ENCODE measurements around the gene RNF144A.
"Not testable (repeated sequence)": the region's sequence is repeated elsewhere in the genome, so short reads cannot be mapped to it uniquely, and the experiment has no call there.

RNF144A gene

DNA sequence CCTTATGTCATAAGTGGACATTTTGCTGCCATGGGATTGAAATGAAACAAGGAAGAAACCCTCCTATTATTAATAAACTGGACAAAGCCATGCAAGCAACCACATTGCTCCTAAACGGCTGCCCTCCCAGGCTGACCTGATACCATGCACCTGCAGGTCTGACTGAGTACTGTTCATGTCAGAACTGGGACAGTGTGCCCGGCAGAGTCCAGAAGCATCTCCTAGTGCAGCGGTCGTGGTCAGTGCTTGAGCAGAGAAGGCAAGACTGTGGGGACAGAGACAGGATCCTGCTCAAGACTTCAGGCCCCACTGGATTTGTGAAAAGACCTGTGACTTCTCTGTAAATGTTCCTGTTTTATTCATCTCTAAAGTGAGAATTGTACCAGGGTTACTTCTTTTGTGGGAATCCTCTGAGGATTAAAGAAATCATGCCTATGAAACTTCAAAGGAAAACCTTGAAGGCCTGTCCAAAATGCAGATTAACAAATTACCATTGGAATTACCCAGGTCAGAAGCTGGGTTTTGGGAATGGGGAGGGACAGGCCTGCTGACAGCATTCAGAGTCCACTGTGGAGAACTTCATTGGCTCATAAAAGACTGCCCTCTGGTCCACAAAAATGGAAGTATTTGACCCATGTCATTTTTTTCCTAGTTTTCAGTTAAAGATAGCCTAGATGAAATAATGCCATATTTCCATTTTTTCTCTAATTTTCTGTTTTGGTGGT is 13.9 kb downstream of the RNF144A start:
- DNase-seq: no peak

DNA sequence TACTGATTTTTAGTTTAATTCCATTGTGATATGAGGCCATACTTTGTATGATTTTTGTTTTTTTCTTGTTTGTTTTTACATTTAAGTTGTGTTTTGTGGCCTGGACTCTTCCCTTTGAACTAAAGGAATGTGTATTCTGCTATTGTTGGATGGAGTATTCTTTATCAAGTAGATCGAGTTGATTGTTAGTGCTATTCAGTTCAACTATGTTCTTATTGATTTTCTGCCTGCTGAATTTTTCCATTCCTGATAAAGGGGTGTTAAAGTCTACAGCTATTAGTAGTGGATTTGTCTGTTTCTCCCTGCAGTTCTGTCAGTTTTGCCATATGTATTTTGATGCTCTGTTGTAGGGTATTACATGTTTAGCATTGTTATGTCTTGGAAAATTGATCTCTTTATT is 14.5 kb downstream of the RNF144A start:
- no peak for DNase-seq

DNA sequence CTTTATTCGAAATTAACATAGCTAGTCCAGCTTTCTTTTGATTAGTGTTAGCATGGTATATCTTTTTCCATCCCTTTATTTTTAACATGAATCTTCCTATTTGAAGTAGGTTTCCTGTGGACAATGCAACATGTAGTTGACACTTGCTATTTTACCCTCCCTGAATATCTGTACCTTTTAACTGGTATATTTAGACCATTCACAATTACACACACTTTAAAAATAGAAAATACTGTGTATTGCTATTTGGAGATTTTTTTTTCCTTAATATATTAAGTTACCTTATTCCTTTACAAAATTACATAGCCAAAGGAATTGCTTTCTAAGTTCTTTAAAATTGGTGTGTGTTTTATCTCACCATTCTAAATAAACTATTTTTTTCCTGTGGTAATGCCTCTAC is 15.0 kb downstream of the RNF144A start:
- DNase-seq: no peak

DNA sequence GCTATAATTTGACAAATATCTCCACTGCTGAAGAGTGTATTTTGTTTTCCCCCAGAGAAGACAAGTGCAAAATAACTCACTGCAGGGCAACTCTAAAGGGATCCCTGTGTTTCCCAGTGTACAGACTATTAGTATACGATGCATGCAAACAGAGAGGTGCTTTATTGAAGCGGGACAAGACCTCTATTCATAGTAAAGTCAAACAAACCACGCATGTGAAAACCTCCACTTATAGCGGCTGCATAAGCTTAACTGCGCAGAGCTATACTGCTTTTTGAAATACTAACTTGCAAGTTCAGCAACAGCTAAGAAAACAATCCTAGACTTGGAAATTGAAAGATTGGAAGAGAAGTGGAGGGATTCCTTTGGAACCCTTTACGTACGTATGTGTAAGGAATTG is 15.6 kb downstream of the RNF144A start:
- no peak for DNase-seq

DNA sequence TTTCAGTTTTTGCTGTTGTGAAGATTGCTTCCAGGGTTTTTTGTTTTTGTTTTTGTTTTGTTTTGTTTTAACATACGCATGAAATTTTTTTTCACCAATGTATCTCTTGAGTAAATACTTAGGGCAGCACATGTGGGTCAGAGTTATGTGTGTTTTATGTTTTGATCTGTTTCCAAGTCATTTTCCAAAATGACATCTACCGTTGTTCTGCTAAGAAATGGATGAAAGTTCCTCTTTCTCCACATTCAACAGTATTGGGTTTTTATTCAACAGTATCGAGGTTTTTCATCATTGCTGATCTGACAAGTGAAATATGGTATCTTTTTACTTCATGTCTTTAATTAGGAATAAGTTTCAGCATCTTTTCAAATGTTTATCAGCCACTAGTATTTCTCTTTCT is 16.7 kb downstream of the RNF144A start:
- DNase-seq: no peak

DNA sequence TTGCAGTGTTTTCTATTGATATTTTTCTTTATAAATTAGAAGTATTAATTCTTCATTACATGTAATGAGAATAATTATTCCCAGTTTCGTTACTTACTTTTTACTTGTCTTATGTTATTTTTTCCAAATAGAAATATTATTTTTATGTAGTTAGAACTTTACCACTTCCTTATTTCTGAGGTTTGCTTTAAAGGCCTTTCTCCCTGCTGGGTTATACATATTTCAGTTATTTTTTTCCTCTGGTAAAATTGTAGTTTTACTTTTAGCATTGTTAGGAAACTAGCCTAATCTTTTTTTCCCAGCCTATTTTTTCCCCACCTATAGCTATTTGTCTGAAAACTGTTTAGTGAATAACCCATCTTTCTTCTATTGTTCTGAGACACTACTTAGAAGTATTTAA is 17.1 kb downstream of the RNF144A start:
- DNase-seq: no peak

DNA sequence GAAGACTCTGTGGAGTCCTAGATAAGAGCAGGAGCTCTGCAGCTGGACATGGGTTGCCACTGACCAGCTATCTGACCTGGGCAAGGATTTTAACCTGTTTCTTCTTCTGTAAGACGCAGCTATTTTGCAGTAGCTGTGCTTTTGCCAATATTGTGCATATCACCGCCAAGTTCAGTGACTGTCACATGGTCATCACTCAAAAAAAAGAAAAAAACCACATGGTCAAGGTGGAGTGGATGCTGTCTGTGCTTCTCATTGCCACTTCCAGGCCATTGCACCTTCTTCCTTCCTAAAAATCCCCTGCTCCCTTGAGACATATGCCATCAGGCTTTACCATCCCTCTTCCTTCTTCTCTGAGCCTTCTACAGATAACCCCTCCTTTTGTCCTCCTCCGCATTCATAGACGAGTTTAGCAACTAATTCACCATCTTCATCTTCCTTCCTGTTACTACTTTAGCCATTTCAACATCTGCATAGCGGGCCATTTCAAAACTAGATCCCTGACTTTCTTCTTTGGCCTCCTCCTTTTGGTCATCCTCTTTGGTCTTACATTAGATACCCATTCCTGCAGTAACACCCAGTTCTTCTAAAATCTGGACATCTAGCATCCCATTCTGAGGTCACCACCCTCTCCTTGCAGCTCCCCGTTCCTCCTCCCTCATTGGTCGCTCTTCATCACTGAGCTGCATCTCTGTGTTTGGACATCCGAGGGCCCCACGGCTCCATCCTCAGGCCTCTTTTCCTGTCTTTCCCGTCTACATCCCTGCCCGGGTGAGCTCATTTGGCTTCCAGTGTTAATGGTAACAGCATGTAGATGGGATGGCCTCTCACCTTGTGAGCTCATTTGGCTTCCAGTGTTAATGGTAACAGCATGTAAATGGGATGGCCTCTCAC is 17.8 kb downstream of the RNF144A start:
- DNase-seq: no peak

DNA sequence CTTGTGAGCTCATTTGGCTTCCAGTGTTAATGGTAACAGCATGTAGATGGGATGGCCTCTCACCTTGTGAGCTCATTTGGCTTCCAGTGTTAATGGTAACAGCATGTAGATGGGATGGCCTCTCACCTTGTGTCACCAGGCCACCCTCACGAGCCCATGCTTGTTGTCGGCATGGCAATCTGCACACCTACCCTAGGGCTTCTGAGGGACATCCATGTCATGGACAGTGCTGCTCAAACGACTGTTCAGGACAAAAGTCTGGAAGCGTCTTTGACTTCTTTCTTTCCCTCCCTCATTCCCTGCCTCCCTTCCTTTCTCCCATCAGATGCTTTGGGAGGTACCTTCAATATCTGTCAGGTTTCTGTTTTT is 18.4 kb downstream of the RNF144A start:
- DNase-seq: not testable (repeated sequence)

DNA sequence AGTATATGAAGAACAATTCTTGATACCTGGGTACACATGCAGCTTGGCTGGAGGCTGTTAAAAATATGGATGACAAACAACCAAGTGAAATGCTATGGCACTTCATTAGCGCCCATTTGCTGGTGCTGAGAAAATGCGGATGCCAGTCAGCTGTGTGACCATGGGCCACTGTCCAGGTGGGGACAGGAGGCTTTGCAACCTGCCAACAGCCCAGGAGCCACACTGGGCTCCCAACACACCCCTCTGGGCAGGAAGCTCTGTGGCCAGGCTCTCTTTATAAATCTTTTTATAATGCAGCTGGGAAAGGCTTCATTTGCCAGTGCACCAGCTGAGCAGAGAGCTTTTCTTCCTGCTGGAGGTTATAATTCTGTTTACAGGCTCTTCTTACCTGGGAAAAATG is 19.9 kb downstream of the RNF144A start:
- no peak for DNase-seq

DNA sequence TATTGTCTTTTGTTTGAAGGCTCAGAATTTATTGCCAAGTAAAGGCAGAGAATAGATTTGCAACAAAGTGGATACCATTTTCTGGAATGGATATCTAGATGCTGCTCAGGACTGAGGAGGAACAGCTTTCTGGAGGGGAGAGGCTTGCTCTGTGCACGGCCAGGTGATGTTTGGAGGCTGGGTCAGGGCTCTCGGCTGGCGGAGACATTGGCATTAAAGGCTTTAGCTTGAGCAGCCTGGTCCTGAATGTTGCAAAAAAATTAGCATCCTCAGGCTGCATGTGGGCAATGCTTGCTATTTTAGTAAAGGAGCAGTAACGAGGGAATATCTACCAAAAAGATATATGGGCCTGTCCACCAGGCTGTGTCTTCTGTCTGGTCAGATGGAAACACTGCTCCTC is 20.4 kb downstream of the RNF144A start:
- no peak for DNase-seq

DNA sequence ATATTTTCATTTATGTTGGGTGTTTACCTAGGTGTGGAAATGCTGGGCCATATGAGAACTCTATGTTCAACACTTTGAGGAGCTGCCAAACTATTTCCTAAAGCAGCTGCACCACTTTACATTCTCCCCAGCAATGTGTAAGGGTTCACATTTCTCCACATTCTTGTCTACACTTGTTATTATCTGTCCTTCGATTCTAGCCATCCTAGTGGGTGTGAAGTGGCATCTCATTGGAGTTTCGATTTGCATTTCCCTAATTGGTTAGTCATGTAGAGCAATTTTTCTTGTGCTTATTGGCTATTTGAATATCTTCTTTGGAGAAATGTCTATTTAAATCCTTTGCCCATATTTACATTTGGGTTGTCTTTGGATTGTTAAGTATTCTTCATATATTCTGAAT is 21.9 kb downstream of the RNF144A start:
- no peak for DNase-seq

DNA sequence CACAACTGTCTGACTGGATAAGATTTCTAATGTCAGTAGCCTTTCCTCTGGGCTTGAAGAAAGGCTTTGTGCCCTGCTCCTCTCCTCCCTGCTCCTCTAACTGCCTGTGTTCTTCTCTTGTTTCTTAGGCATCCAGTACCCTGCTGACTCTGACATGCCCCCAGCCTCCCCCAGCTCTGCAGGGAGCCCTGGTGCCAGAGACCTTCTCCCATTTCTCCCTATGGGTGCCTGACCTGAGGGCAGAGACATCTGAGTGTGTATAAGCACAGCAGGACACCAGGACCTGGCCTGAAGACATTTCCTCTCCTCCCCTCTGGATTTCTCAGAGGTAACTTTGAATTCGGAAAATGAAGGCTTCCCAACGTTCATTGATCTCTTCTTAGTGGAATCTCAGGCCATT is 23.6 kb downstream of the RNF144A start:
- no peak for DNase-seq

DNA sequence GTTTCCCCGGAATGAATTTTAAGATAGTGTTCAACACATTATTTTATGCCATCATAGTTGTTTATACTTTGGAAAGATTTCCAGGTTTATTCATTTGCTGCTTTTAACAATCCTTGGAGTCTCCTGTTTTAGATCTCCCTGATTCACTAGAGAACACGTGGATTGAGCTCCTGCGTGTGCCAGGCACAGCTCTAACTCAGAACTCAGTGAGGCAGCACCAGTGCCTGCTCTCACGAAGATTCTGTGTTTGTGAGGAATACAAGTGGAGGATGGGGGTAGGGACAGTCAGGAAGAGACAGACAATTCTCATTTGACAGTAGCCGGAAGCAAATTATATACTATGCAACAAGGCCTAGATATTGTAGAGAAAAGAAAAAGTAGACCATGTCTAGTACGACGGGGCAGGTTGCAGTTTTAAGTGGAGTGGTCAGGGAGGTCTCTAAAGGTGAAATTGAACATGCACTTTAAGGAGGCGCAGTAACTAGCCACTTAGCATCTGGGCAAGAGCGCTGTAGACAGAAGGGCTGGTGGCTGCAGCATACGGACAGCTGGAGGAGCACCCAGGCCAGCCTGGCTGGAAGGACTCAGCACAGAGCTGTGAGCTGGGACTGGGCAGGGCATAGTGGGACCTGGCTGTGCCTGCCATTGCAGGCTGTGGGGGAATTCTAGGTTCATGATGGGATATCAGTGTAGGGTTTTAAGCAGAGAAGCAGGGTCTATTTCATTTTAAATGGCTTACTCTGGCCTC is 24.3 kb downstream of the RNF144A start:
- DNase-seq: no peak

DNA sequence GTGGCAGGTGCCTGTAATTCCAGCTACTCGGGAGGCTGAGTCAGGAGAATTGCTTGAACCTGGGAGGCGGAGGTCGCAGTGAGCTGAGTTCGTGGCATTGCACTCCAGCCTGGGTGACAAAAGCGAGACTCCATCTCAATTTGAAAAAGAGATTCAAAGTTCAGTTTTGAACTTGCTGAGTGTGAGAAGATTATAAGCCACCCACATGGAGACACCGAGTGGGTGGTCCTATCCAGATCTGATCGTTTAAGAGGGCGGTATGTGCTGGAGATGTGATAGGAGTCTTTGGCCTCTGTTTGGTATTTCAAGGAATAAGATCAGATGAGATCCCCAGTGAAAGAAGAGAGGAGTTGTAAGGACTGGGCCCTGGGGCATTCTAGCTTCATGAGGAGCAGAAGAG is 25.6 kb downstream of the RNF144A start:
- DNase-seq: no peak

DNA sequence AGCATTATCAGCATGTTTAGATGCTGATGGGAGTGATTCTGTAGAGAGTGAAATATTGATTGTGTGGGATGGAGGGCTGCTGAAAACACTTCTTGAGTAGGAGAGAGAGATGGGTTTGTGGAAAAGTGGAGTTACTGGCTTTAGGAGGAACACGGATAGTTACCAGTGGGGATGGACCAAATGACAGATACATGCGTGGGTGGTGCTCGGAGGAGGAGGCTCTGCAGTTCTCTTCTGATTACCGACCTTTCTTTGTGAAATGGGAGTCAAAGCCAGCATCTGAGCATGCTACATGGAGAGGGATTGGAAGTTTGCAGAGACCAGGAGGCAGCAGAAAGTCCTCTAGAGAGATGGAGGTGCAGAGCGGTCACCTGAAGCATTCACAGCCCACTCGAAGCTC is 26.3 kb downstream of the RNF144A start:
- no peak for DNase-seq

DNA sequence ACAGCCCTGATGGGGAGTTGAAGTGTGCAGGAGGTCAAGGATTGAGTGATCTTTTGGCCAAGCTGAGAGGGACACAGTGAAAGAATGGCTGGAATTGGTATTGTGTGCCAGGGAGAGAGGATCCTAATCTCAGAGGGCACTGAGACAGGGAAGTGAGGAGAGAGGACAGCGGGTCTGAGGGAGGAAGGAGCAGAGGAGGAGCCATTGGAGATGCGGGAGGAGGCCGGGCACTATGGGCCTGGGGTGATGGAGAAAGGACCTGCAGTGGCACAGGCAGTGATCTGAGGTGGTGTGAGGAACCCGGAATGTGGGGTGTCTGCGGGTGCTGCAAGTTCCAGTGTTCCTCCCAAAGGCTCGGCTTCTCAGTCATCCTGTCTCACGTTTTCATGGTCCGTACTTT is 26.8 kb downstream of the RNF144A start:
- DNase-seq: no peak

DNA sequence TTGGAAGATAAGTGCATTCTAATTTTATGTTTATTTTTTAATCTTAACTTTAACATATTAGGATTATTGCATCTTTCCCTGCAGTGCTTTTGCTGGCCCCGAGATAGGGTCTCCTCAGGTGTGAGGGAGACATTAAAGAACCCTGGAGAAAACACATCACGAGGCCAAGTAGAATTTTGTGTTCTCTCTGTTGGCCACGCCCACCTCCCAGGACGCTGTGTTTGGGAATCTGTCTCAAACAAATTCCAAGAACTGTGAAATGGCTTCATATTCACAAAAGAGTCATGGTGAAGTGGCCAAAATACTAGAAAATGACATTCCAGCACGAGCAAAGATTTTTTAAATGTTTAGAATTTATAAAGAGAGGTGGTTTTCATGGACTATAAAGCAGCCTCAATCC is 27.3 kb downstream of the RNF144A start:
- DNase-seq: no peak

DNA sequence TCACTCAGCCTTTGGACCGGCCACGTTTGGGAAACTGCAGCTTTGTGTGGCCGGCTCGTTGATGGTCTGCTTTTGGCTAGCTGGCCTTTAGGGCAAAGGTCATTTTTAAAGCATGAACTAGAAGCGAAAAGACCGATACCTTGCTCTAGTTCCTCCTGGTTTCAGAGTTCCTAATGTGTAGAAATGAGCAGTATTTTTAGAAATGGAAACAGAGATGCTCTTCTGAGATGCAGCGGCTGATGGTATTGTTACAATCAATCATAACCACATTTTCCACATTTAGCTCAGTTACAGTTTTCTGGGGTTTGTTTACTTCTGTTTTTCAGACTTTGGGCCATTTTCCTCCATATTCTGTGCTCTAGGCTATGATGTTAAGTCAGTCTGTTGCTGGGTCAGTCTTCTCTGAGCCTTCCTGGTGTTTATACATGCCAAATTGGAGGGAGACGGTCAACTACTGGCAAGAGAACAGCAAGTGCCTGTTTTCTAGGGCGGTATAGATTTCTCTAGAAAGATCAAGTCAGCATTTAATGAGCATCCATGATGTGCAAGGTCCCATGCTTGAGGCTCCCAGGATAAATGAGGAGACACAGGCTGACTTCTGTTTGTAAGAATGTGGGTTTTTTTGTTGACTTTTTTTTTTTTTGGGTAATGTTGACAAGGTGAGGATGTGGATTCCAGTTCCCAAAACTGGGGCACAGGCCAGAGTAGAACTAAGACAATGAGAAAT is 28.0 kb downstream of the RNF144A start:
- DNase-seq: no peak

DNA sequence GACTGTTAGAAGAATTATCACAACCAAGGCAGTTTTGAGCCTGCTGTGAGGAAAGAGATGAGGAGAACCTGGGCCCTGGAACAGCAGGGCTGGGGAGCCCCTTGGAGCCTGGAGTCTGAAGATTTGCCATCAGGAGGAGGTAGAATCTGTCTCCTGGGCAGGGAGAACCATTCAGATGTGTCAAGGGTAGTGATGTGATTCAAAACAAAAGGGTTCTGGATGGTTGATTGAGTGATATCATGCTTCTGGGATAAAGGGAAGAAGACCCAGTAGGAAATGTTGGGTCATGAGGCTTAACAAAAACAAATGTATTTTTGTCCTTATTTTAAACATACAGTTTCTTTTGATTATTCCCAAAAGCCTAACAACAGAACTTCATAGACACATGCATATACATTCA is 28.6 kb downstream of the RNF144A start:
- no peak for DNase-seq

DNA sequence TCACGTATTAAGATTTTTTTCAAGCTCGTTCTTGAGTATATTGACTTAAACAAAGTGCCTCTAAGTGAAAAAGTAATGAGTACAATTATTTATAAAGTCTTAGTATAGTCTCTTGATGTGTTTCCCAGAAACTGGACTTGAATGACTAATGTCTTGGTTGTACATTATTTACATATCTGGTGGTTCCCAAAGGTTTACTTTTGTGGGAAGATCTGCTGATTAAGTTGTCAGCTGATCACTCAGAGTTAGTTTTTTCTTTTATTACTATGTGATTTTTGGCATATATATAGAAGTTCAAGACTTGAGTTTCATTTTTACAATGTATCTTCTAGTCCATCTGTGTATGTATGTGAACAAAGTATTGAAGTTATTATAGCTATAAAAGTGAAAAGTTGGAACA is 29.5 kb downstream of the RNF144A start:
- no peak for DNase-seq

DNA sequence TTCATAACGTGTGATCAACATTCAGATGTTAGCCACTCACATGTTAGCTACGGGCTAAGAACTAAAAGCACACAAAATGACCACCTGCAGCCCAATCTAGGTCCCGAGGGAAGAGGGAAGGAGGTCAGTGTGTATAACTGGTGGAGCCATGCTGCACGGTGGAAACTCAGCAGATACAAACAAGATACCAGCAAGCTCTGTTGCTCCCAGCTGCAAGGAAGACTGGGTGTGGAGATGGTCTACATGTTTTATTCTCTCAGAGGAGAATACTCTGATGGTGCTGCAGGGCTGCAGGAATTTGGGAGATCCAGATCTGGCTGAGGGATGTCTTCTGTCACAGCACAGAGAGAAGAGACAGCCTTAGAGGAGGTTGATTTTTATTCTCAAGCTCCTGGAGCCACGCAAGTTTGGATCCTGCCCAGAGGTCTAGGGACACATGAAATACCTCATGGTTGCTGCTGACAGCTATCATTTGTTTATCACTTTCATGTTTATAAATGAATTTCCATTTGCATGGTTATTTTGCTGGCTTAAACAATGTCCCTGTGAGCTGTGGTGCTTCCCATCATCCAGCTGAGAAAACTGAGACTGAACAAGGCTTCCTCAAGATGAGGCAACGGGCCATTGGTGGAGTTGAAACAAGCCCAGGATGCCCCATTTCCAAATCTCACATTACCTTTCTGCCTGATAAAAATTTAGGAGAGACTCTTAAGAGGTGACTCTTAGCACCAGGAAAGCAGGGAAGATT is 30.9 kb downstream of the RNF144A start:
- no peak for DNase-seq

DNA sequence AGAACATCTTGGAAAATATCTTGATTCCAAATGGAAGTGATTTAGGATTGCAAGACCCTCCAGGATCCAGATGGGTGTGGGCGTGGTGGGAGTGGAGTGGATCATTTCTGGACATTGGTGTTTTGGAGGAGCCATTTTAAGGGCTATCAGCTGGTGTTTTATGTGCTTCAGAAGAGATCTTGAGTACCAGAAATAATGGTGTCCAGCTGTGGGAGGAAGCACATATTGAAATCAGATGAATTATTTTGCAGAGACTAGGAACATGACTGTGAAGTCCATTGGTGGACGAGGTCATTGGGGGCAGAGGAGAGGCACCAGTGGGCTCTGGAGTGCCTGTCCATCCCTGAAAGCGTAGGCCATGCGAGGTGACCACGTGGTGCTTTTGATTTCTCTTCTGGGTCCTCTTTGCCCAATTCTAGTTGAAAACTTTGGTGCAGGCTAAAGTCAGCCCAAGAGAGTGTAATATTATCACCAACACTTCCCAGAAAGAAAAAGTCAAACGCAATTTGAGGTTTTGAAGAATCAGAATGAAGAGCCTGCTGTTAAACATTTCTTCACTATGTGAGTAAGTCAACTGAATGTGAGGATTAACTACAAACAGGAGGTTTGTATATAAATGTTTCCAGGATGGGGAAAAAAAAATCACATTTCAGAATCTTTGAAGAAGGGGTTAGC is 31.6 kb downstream of the RNF144A start:
- no peak for DNase-seq

Measured in NCI-H510A treated with DMSO at 0.1 percent for 48 hours (cell line).